BE2C (cell line): ENCODE measurements around the gene MSL3B.

Source experiments
- DNase-seq: peaks from one replicate; pipeline ENCODE4 v3.0.0-alpha.2; 2020
- H3K27me3 ChIP-seq: fragments of 250-450 bp; sonication (Bioruptor Pico); 2 replicates; pipeline ENCODE4 v1.5.1; 2020; ENCODE audit warnings: mild to moderate bottlenecking
- H3K36me3 ChIP-seq: fragments of 250-450 bp; sonication (Bioruptor Pico); 2 replicates; pipeline ENCODE4 v1.5.1; 2020; ENCODE audit warnings: mild to moderate bottlenecking
- H3K4me1 ChIP-seq: fragments of 250-450 bp; sonication (Bioruptor Pico); 2 replicates; pipeline ENCODE4 v1.5.1; 2020
- H3K4me3 ChIP-seq: 2 replicates; pipeline ENCODE4 v1.5.1; 2011; ENCODE audit warnings: low read depth, low read length
- H3K9me3 ChIP-seq: fragments of 250-450 bp; sonication (Bioruptor Pico); 2 replicates; pipeline ENCODE4 v1.5.1; 2020
- CTCF ChIP-seq: IDR thresholded peaks from 2 replicates; pipeline ENCODE4 v1.5.1; 2012; ENCODE audit warnings: mild to moderate bottlenecking, low read depth, low read length

The MSL3B gene

GRCh38 chr2:233838726-233839446 is 29.3 kb downstream of the MSL3B start:
- Histone ChIP-seq H3K4me3 (no peak overlapping the region), H3K36me3 (peaks cover 95% of the 10 kb centered on the region), H3K27me3 (no peaks in the 10 kb centered on the region), H3K9me3 (no peaks in the 10 kb centered on the region), H3K4me1 (peaks cover 10% of the 10 kb centered on the region; the same call in 1 of the 2 replicates)
- TF ChIP-seq CTCF, result no peak
- DNase-seq, result no peak

GRCh38 chr2:233838251-233838650 is 29.9 kb downstream of the MSL3B start:
- DNase-seq, result peak; percentile 41
- no peak for TF ChIP-seq CTCF
- Histone ChIP-seq H3K4me3 (no peak overlapping the region), H3K36me3 (peaks cover 88% of the 10 kb centered on the region), H3K27me3 (no peaks in the 10 kb centered on the region), H3K4me1 (peaks cover 14% of the 10 kb centered on the region), H3K9me3 (no peaks in the 10 kb centered on the region)

- H3K9me3 ChIP-seq, result no peaks in the 10 kb centered on the region
- peaks cover 83% of the 10 kb centered on the region for H3K36me3 ChIP-seq
- H3K4me1 ChIP-seq, result peaks cover 18% of the 10 kb centered on the region
- no peak for DNase-seq
- H3K4me3 ChIP-seq, result no peak overlapping the region
- no peaks in the 10 kb centered on the region for H3K27me3 ChIP-seq
- no peak for TF ChIP-seq CTCF
Measured at GRCh38 chr2:233837694-233838229, 30.4 kb downstream of the MSL3B start.

- H3K4me1 ChIP-seq, result peaks cover 27% of the 10 kb centered on the region
- TF ChIP-seq CTCF, result no peak
- no peaks in the 10 kb centered on the region for H3K27me3 ChIP-seq
- no peak overlapping the region for H3K4me3 ChIP-seq
- peaks cover 69% of the 10 kb centered on the region for H3K36me3 ChIP-seq
- H3K9me3 ChIP-seq, result no peaks in the 10 kb centered on the region
- DNase-seq, result no peak
Measured at GRCh38 chr2:233836359-233836758, 31.8 kb downstream of the MSL3B start.

- Histone ChIP-seq H3K36me3 (peaks cover 61% of the 10 kb centered on the region), H3K4me1 (peaks cover 36% of the 10 kb centered on the region), H3K4me3 (no peak overlapping the region), H3K27me3 (no peaks in the 10 kb centered on the region), H3K9me3 (no peaks in the 10 kb centered on the region)
- no peak for TF ChIP-seq CTCF
- no peak for DNase-seq
Measured at GRCh38 chr2:233835230-233836186, 32.7 kb downstream of the MSL3B start.
